GM21786 (cell line): ENCODE results near the gene PCED1A.
A peak's percentile ranks its signal among the peaks of the same experiment; 100 is the strongest.

Experiments used
- ATAC-seq: cut with Tn5 transposase; IDR thresholded peaks from one replicate; pipeline ENCODE4 v1.9.1; 2021; ENCODE audit not compliant: unreplicated experiment

The PCED1A gene, protein sequence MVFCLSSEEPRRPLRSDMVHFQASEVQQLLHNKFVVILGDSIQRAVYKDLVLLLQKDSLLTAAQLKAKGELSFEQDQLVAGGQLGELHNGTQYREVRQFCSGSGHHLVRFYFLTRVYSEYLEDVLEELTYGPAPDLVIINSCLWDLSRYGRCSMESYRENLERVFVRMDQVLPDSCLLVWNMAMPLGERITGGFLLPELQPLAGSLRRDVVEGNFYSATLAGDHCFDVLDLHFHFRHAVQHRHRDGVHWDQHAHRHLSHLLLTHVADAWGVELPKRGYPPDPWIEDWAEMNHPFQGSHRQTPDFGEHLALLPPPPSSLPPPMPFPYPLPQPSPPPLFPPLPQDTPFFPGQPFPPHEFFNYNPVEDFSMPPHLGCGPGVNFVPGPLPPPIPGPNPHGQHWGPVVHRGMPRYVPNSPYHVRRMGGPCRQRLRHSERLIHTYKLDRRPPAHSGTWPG

DNA sequence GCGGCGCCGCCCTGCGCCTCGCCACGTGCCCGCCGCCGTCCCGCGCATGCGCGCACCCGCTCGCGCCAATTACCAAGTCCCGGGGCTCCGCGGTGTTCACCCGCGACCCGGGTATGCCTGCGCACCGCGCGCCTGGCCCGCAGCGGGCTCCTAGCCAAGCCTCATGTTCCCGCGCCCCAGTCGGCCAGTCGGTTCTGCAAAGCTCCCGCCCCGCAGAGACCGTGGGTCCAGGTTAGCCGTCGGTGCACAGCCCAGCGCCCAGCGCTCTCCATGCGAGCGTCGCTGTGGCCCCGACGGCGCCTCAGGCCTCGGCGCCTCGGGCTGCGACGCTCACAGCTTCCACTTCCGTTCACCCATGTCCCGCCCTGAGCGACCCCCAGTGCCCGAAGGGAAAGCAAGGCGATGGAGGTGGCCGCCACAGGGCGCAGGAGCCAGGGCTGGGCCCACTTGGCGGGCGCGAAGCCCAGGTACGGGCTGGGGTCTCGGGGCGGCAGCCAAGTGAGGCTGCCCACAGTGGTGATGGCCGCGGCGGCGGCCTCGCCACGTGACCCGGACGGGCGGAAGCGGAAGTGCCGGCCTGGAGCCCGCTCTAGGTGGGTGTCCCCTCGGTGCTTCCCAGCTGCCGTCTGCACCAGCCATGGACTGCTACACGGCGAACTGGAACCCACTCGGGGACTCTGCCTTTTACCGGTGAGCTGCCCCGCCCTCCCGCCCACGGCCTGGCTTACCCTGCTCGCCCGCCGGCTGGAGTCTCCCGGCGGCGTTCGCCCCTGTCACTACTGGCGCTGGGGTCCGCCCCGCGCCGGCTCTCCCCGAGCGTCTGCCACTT is at the start of gene PCED1A, which contains the start of gene VPS16:
PCED1A (minus strand) TSS at position 518 of the 829 bp plus-strand sequence. CDS start 743 bp downstream, outside the sequence.
VPS16 (plus strand) TSS at position 608 of the 829 bp plus-strand sequence; CDS start at position 638, 30 bp downstream.
- peak; percentile 94 for ATAC-seq

- no peak for ATAC-seq
These were observed 49.3 kb upstream of the PCED1A start for GRCh38 chr20:2889797-2890196.

DNA sequence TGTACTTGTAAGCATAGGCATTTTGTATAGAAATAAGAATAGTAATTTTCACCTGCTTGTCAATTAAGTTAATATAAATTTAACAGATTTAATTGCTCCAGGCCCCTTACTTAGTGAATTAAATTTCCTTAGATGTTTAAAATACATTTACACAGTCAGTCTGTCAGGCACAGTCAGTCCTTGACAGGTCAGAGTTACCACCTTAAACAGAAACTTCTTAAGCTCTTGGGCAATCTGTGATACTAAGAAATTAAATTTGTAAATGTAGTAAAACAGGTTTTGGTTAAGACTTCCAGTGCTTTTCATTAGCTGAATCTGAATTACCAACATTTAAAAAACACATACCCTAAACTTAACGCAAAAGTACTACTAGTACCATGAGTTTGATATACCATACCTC is 48.8 kb upstream of the PCED1A start:
- no peak for ATAC-seq

DNA sequence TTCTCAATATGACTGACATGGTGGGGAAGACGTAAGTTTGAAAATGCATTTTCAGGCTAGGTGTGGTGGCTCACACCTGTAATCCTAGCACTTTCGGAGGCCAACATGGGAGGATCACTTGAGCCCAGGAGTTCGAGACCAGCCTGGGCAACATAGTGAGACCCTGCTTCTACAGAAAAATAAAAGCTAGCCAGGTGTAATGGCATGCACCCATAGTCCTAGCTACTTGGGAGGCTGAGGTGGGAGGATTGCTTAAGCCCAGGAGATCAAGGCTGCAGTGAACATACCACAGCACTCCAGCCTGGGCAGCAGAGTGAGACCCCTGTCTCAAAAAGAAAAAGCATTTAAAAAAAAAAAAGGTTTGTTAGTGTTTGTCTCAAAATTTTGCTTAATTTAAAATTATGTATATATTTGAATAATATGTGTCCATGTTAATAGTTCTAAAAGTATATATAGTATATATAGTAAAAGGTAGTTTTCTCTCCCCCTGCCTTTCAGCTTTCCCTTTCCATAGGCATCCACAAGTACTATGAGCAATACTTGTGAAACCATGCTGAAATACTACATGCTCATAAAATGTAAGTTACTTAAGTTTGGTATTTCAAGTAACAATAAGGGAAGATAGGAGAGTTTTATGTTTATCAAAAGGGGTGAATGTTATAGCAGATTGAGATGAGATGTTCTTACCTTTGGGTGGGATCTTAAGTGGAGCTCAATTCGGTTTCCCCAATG is 47.9 kb upstream of the PCED1A start:
- no peak for ATAC-seq

- no peak for ATAC-seq
These were observed 47.3 kb upstream of the PCED1A start for GRCh38 chr20:2887715-2888114.

- ATAC-seq: no peak
These were observed 43.5 kb upstream of the PCED1A start for GRCh38 chr20:2883726-2884637.

- ATAC-seq: no peak
These were observed 40.2 kb upstream of the PCED1A start for GRCh38 chr20:2880650-2881049.

DNA sequence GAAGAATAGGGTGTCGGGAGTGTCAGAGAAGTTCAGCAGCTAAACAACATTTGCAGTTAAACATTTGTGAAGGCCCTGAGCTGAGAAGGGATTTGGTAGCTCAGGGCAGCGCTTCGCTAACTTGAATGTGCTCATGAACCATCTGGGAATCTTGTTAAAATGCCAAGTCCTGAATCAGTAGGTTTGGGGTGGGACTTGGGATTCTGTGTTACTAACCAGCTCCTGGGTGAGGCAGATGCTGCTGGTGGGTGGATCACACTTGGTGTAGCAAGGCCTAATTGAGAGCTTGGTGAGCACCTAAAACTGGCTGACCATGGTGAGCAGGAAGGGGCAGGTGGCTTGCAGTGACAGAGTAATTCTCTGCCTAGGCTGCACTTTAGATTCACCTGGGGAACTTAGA is 38.7 kb upstream of the PCED1A start:
- no peak for ATAC-seq

DNA sequence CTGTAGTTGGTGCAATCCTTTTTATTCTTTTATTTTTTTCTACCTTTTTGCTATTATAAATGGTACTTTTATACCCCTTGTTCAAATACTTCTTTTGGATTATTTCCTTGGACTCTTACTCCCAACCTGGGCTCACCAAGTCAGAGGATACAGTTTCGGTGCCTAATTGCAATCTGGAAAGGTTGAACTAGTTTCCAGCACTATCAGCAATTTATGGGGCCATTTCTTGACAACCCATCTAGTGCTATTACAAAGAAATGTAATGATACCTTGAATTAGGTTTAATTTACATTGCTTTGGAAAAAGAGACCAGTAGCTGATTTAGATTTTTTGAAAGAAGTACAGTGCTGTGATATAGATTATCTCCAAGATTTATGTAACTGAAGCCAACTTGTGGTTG is 38.1 kb upstream of the PCED1A start:
- no peak for ATAC-seq

GRCh38 chr20:2875690-2876203 is 35.3 kb upstream of the PCED1A start:
- ATAC-seq: no peak

DNA sequence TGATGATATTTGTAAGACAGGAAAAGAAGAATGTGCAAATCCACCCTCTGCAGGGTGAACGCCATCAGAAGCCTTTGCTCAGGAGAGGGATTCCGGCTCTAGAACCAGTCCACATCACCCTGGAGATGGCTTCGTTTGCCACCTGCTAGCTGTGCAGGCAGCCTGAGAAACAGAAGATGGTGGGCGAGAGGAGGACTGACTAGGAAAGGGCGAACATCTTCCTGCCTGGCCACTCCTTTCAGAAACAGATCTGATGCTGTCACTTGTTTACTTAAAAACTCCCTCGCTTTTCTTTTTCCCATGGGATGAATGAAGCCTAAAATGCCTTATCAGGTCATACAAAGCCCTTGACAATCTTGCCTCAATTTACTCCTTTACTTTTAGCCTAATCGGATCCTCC is 34.0 kb upstream of the PCED1A start:
- ATAC-seq: no peak

- peak; percentile 27 for ATAC-seq
These were observed 33.2 kb upstream of the PCED1A start for GRCh38 chr20:2873747-2874041.

- ATAC-seq: peak; percentile 91
These were observed 32.7 kb upstream of the PCED1A start, which contains the start of gene PTPRA for GRCh38 chr20:2873010-2873746. Gene PTPRA, plus strand, starts transcription at chr20:2873481. Its CDS starts 90,797 bp downstream, at chr20:2964278.

DNA sequence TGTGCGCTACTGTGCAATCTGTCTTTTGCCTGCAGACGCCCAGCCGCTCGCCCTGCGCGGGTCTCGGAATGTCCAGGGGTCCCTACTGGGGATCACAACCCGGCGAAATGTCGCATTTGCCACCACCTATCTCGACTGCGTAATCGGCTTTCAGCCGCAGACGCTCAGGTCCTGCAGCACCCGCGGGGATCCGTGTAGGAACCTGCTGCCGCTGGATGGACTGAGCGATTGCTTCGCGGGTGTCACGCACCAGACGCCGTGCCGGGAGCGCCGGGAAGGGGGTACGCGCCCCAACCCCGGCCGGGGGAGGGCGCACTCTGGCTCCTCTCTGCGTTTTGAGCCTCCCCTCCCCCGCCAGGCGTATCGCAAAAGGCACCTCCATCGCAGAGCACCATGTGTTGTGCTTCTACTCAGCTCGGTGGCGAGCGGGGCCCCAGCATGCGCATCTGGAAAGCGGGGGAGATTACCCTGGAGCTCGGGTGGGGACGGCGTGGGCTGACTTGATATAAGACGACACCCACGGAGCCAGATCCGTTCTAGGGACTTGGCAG is 32.1 kb upstream of the PCED1A start:
- ATAC-seq: peak; percentile 21

GRCh38 chr20:2871661-2872458 is 31.4 kb upstream of the PCED1A start:
- ATAC-seq: no peak

DNA sequence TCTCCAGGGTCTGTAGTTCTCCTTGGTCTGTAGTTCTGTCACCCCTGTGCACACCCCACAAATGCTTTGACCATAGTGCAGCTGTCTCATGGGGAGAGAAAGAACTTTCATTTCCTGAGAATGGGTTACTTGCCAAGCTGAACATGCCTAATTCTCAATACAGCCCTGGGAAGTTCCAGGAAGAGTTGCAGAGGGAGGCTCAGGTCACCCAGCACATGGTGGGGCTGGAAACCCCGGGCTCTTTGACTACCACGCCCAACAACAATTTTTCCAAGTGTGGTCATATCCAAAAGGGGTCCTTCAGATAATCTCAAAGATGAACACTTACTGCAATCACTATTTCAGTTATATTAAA is 30.6 kb upstream of the PCED1A start:
- ATAC-seq: no peak

DNA sequence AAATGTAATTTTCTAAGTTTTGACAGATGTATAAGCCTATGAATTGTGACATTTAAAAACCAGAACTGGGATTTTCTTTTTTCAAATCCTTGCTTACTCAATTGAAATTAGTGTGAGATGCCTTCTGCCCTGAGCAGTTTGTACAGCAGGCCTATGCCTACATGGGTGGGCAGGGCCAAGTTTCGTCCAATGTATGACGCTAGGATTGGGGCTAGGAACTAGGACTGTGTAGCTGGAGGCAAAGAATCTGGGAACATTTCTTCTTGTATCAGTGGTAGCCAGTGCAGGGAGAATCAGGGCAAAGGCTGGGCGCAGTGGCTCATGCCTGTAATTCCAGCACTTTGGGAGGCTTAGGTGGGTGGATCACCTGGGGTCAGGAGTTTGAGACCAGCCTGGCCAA is 28.9 kb upstream of the PCED1A start:
- ATAC-seq: no peak
